Stomach (tissue), 4 donors: ENCODE measurements around the gene NEMP1.

Experiments
- CTCF ChIP-seq, 7 experiments: fragments of 450-650 bp in 4 of 7; fragments of 200-600 bp in 3 of 7; sonication (generic) in 3 of 7; IDR thresholded peaks; one replicate each; pipeline ENCODE4 v1.5.1; 2016 to 2019; ENCODE audit warnings: antibody characterized with exemption in 7 of 7, control low read depth in 2 of 7, mild to moderate bottlenecking in 1 of 7
- POLR2A ChIP-seq, 4 donors: fragments of 450-650 bp; IDR thresholded peaks; one replicate each; pipeline ENCODE4 v1.6.1; 2016; ENCODE audit warnings: antibody characterized with exemption in 4 of 4, control low read depth in 2 of 4, mild to moderate bottlenecking in 1 of 4, moderate library complexity in 1 of 4
- POLR2AphosphoS5 ChIP-seq, 3 donors: sonication (generic); formaldehyde crosslinking; IDR thresholded peaks; one replicate each; pipeline ENCODE4 v1.6.1; 2016; ENCODE audit warnings: antibody characterized with exemption in 3 of 3

- TF ChIP-seq POLR2AphosphoS5 (IDR thresholded peaks at IDR 0.05) (no peak), CTCF (IDR thresholded peaks at IDR 0.05) (no peak), POLR2A (IDR thresholded peaks at IDR 0.05) (no peak)
Measured at GRCh38 chr12:57010627-57011247, 67.9 kb downstream of the NEMP1 start.
